ENCODE measurements around the gene WBP11.

DNA sequence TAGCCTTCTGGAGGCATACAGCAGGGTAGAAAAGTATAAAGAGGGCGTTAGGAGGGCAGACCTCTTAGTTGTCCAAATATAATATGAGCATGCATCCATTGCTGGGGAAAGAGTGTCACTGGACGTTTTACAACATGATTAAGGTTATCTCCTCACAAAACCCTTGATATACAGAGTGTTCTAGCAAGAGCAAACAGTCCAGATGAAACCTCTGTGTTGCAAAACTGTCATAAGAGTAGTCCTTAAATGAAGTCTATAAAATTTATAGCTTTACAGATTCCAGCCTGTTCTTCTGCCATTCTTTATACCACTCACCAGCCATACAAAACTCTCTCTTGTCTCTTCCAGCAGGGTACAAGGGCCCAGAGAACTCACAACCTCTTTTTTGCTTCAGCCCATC, 21.7 kb downstream of the WBP11 start:
- TF ChIP-seq, protein P1, sequence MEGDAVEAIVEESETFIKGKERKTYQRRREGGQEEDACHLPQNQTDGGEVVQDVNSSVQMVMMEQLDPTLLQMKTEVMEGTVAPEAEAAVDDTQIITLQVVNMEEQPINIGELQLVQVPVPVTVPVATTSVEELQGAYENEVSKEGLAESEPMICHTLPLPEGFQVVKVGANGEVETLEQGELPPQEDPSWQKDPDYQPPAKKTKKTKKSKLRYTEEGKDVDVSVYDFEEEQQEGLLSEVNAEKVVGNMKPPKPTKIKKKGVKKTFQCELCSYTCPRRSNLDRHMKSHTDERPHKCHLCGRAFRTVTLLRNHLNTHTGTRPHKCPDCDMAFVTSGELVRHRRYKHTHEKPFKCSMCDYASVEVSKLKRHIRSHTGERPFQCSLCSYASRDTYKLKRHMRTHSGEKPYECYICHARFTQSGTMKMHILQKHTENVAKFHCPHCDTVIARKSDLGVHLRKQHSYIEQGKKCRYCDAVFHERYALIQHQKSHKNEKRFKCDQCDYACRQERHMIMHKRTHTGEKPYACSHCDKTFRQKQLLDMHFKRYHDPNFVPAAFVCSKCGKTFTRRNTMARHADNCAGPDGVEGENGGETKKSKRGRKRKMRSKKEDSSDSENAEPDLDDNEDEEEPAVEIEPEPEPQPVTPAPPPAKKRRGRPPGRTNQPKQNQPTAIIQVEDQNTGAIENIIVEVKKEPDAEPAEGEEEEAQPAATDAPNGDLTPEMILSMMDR (conservative IDR thresholded peaks at IDR 0.05 in 1 of 2, IDR thresholded peaks at IDR 0.05 in 1 of 2; ENCODE audit: extremely low read depth in 1 of 2, insufficient read depth in 1 of 2, low read depth in 1 of 2, low read length in 2 of 2) = no peak
- TF ChIP-seq EZH2 (IDR thresholded peaks at IDR 0.05; ENCODE audit: borderline replicate concordance, low read length) = no peak
